HepG2 (cell line): ENCODE data around the gene OR52K1. TPM values are rescaled to one million over a fixed set of nuclear protein-coding genes. Genes with fewer than 3 reads are reported as not detected.

Experiments
- ATAC-seq: fragments of 200-7000 bp; cut with Tn5 transposase; 3 replicates; pipeline ENCODE4 v1.9.1; 2020; ENCODE audit warnings: mild to moderate bottlenecking, moderate library complexity
- BruUV-seq: library from RNA; stranded (reverse); fragments of 400-500 nt; replicated peaks from 2 replicates; lab custom pipeline; 2021; lab: Mats Ljungman, UMichigan
- CTCF ChIA-PET: fragments of 300-600 bp; formaldehyde crosslinking; extraction: SDS; loops from one replicate; lab custom pipeline; 2021; ENCODE audit warnings: low total read pairs, inconsistent platforms, low intra/inter-chr PET ratio; lab: Yijun Ruan, JAX
- POLR2A ChIA-PET: fragments of 350-600 bp; sonication (Branson Sonifier 250); formaldehyde crosslinking; loops from one replicate; lab custom pipeline; 2020; ENCODE audit warnings: antibody characterized with exemption, inconsistent platforms; lab: Yijun Ruan, JAX
- DNase-seq: peaks from one replicate; pipeline ENCODE4 v3.0.0-alpha.2; 2015; ENCODE audit warnings: low spot score
- FAIRE-seq: peaks from 3 replicates; lab custom pipeline; 2011; peaks lifted over from hg19 to GRCh38; lab: Jason Lieb, UNC
- H2AFZ ChIP-seq: one replicate; pipeline ENCODE4 v1.6.1; 2011; ENCODE audit warnings: low read length, inconsistent platforms
- H3K27ac ChIP-seq: fragments of 300-600 bp; 3 replicates; pipeline ENCODE4 v1.8.0; 2011; ENCODE audit warnings: mixed run types, mild to moderate bottlenecking, mixed read lengths, low read length, inconsistent platforms; ENCODE audit not compliant: insufficient read depth; ENCODE audit errors: extremely low read length
- H3K27me3 ChIP-seq, 2 experiments: fragments of 200-600 bp in 1 of 2; 2 replicates in 1 of 2; 3 replicates in 1 of 2; pipeline versions ENCODE4 v1.6.0 to v1.8.0; 2011; ENCODE audit warnings: low read length in 2 of 2, mild to moderate bottlenecking in 2 of 2, moderate library complexity in 2 of 2, inconsistent platforms in 1 of 2; ENCODE audit not compliant: insufficient read depth in 2 of 2, control insufficient read depth in 1 of 2
- H3K36me3 ChIP-seq, 2 experiments: fragments of 200-600 bp in 1 of 2; replicated peaks in 1 of 2; 2 replicates in 1 of 2; 3 replicates in 1 of 2; pipeline versions ENCODE4 v1.5.1 to v1.8.0; 2011; ENCODE audit warnings: low read length in 2 of 2, inconsistent platforms in 1 of 2; ENCODE audit not compliant: insufficient read depth in 2 of 2, control insufficient read depth in 1 of 2
- H3K4me1 ChIP-seq: 2 replicates; pipeline ENCODE4 v1.5.1; 2012; ENCODE audit warnings: low read length, inconsistent platforms; ENCODE audit not compliant: insufficient read depth
- H3K4me2 ChIP-seq: 2 replicates; pipeline ENCODE4 v1.6.0; 2011; ENCODE audit warnings: low read depth, low read length, inconsistent platforms
- H3K4me3 ChIP-seq, 3 experiments: fragments of 200-600 bp in 1 of 3; sonication (generic), shearing (Covaris generic) in 1 of 3; replicated peaks in 1 of 3; 2 replicates each; pipeline ENCODE4 v1.5.1; 2011 to 2016; ENCODE audit warnings: low read length in 3 of 3, inconsistent platforms in 2 of 3, low read depth in 2 of 3, mild to moderate bottlenecking in 2 of 3, control low read depth in 1 of 3, mixed read lengths in 1 of 3; ENCODE audit not compliant: insufficient read depth in 1 of 3
- H3K79me2 ChIP-seq: one replicate; pipeline ENCODE4 v1.6.1; 2011; ENCODE audit warnings: low read length, inconsistent platforms; ENCODE audit not compliant: insufficient read depth
- H3K9ac ChIP-seq: 2 replicates; pipeline ENCODE4 v1.6.0; 2011; ENCODE audit warnings: mild to moderate bottlenecking, low read depth, low read length, inconsistent platforms; ENCODE audit not compliant: insufficient read depth
- H3K9me3 ChIP-seq: 2 replicates; pipeline ENCODE4 v1.5.1; 2012; ENCODE audit warnings: mild to moderate bottlenecking, low read length
- H4K20me1 ChIP-seq: 2 replicates; pipeline ENCODE4 v1.6.0; 2011; ENCODE audit warnings: inconsistent platforms, mild to moderate bottlenecking, low read length, moderate library complexity; ENCODE audit not compliant: insufficient read depth
- FOXC1 ChIP-seq: sonication (generic); formaldehyde crosslinking; IDR thresholded peaks from 2 replicates; pipeline ENCODE4 v1.8.0; 2022; ENCODE audit warnings: mild to moderate bottlenecking, missing genetic modification reagents, borderline replicate concordance
- MAFF ChIP-seq: IDR thresholded peaks from 2 replicates; pipeline ENCODE4 v1.6.1; 2011; ENCODE audit warnings: low read depth, low read length, improper control_type of control experiment
- NFYC ChIP-seq: IDR thresholded peaks from 2 replicates; pipeline ENCODE4 v1.6.1; 2016; ENCODE audit warnings: missing genetic modification reagents, missing compliant biosample characterization
- POLR2AphosphoS2 ChIP-seq: IDR thresholded peaks from 2 replicates; pipeline ENCODE4 v1.6.1; 2011; ENCODE audit warnings: low read depth, low read length, improper control_type of control experiment
- SRY ChIP-seq: sonication (generic); formaldehyde crosslinking; IDR thresholded peaks from 2 replicates; pipeline ENCODE4 v1.8.0; 2022; ENCODE audit warnings: mild to moderate bottlenecking, missing genetic modification reagents
- ZKSCAN5 ChIP-seq: sonication (generic); formaldehyde crosslinking; IDR thresholded peaks from 2 replicates; pipeline ENCODE4 v1.5.1; 2020; ENCODE audit warnings: mild to moderate bottlenecking, missing genetic modification reagents
- ZNF224 ChIP-seq: sonication (generic); formaldehyde crosslinking; IDR thresholded peaks from 2 replicates; pipeline ENCODE4 v1.5.0; 2020; ENCODE audit warnings: mild to moderate bottlenecking, missing genetic modification reagents
- ZNF33A ChIP-seq: sonication (generic); formaldehyde crosslinking; IDR thresholded peaks from 2 replicates; pipeline ENCODE4 v1.5.1; 2020; ENCODE audit warnings: missing genetic modification reagents, mild to moderate bottlenecking, moderate library complexity, borderline replicate concordance
- ZNF530 ChIP-seq: sonication (generic); formaldehyde crosslinking; IDR thresholded peaks from 2 replicates; pipeline ENCODE4 v1.5.0; 2020; ENCODE audit warnings: low read depth, mild to moderate bottlenecking, missing genetic modification reagents
- WGBS: methylation state at CpG from one replicate; pipeline ENCODE4 v1.1.6; 2017; ENCODE audit warnings: low lambda C conversion rate; 5-methylcytosine and 5-hydroxymethylcytosine counted together
- in situ Hi-C: cut with HindIII; loops from 2 replicates; pipeline ENCODE4 v1.10.0; 2017; ENCODE audit warnings: low pct_unique_long_range_greater_than_20kb; ENCODE audit not compliant: extremely low pct_ligation_motif_present
- intact Hi-C: fragments of 100-400 bp; cut with micrococcal nuclease; formaldehyde crosslinking; loops from one replicate; pipeline ENCODE4 v1.10.0; 2022; ENCODE audit not compliant: unreplicated experiment
- polyA plus RNA-seq, 8 experiments: library from polyadenylated mRNA; depleted of rRNA in 3 of 8; stranded (reverse) in 7 of 8; unstranded in 1 of 8; fragments of >200 nt; fragmentation: Illumina TruSeq in 4 of 8; extraction: Trizol in 4 of 8; gene quantifications; 2 replicates each; pipeline versions ENCODE4 v1.2.1 to v1.2.3, GENCODE V29; 2011 to 2016; ENCODE audit warnings: low read depth in 4 of 8, missing spikeins in 1 of 8, mixed read lengths in 1 of 8; ENCODE audit not compliant: insufficient read depth in 1 of 8
- total RNA-seq, 5 experiments: library from RNA; depleted of rRNA; stranded (reverse); fragments of >200 nt; fragmentation: Illumina TruSeq; extraction: Trizol; gene quantifications; 2 replicates each; pipeline ENCODE4 v1.2.3, GENCODE V29; 2016; ENCODE audit warnings: low read depth in 1 of 5
- TF ChIP-seq, protein P1 (sequence below): IDR thresholded peaks from 2 replicates; pipeline ENCODE4 v1.6.1; 2012; ENCODE audit warnings: low read length, improper control_type of control experiment
- TF ChIP-seq, protein P2 (sequence below): IDR thresholded peaks from 2 replicates; pipeline ENCODE4 v1.6.1; 2018; ENCODE audit warnings: missing genetic modification reagents
- TF ChIP-seq, protein P3 (sequence below): sonication (generic); formaldehyde crosslinking; IDR thresholded peaks from 2 replicates; pipeline ENCODE4 v1.5.0; 2020; ENCODE audit warnings: mild to moderate bottlenecking, missing genetic modification reagents

Gene OR52K1
- total and polyA plus RNA-seq, 2 of the 13 experiments (the other 11 are each of a cell fraction or from before 2014, with no cell fraction given): not detected

DNA sequence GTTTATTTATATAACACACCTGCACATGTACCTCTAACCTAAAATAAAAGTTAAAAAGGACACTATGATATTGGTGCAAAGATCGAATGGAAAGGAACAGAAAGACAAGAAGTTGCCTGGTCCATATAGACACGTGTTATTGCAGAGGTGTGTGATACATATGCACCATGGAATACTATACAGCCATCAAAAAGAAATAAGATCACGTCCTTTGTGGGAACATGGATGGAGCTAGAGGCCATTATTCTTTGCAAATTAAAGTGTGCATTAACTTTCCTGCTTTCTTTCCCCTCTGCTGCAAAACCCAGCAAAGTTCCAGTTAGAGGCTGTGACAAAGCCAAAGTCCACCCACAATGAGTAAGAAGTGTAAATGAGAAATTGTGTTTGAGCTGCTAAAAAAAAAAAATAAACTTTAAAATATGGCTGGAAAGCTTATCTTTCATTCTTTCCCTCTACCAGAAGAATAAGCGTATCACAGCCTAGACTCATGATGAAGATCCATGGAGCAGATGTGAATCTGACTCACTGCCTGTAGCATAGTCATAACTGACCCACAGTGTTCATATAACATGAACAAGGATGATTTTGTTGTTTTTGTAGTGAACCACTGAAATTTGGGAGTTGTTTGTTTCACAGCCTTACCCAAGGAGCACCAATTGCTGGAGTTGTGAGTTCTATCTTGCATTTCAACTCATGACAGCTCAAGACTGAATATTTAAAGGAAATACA is 9.6 kb downstream of the OR52K1 start:
- no peak for FAIRE-seq
- Histone ChIP-seq H3K9ac (no peak overlapping the region), H3K27me3 (peaks cover 0 to 34% of the 10 kb centered on the region in 2 experiments; a peak in 2 of 5 replicates), H3K4me3 (no peak overlapping the region), H2AFZ (no peak overlapping the region), H3K9me3 (no peaks in the 10 kb centered on the region), H3K27ac (no peak overlapping the region), H3K79me2 (no peaks in the 10 kb centered on the region), H4K20me1 (no peaks in the 10 kb centered on the region), H3K36me3 (no peaks in the 10 kb centered on the region), H3K4me2 (no peak overlapping the region), H3K4me1 (no peaks in the 10 kb centered on the region)
- ChIA-PET POLR2A (no interaction called here), CTCF (interaction anchor here (2.7 kb wide), 1 partner anchor 305 kb away, joined by 32 read pairs; no protein-coding TSS in a partner anchor)
- ATAC-seq: no peak
- WGBS: 13% methylated on average over 4 of the region's 4 CpGs
- intact Hi-C loops: no loop called here
- in situ Hi-C loops: loop anchor here (5.0 kb wide), 1 partner anchor 300 kb away; no protein-coding TSS in a partner anchor
- no peak for TF ChIP-seq MAFF
- BruUV-seq: no TSS peak
- DNase-seq: no peak

DNA sequence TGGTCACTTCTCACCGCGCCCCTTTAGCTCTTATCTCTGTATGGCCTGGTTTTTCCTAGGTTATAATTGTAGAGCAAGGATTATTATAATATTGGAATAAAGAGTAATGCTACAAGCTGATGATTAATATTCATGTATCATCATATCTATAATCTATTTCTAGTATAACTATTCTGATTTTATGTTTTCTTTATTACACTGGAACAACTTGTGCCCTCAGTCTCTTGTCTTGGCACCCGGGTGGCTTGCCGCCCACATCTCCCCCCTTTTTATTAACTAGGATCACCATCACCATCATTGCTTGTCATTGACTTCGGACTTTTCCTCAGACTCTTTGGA is 11.0 kb downstream of the OR52K1 start:
- Histone ChIP-seq H3K4me2 (no peak overlapping the region), H3K4me1 (no peaks in the 10 kb centered on the region), H3K79me2 (no peaks in the 10 kb centered on the region), H3K36me3 (no peaks in the 10 kb centered on the region), H2AFZ (no peak overlapping the region), H3K9me3 (no peaks in the 10 kb centered on the region), H3K27ac (no peak overlapping the region), H4K20me1 (no peaks in the 10 kb centered on the region), H3K4me3 (no peak overlapping the region), H3K9ac (no peak overlapping the region), H3K27me3 (peaks cover 0 to 44% of the 10 kb centered on the region in 2 experiments; a peak in 4 of 5 replicates)
- in situ Hi-C loops: loop anchor here (5.0 kb wide), 1 partner anchor 301 kb away; no protein-coding TSS in a partner anchor
- POLR2A ChIA-PET: no interaction called here
- DNase-seq (no peak), ATAC-seq (no peak), FAIRE-seq (no peak)
- CTCF ChIA-PET: interaction anchor here (2.7 kb wide), 1 partner anchor 306 kb away, joined by 32 read pairs; no protein-coding TSS in a partner anchor
- intact Hi-C loops: loop anchor here (1.0 kb wide), 1 partner anchor 306 kb away; no protein-coding TSS in a partner anchor
- no TSS peak for BruUV-seq
- WGBS: under 1% methylated on average over 5 of the region's 5 CpGs
- TF ChIP-seq POLR2AphosphoS2 (no peak), NFYC (CRISPR knock-in tag) (no peak), ZNF530 (no peak), ZNF224 (no peak), ZKSCAN5 (no peak), FOXC1 (CRISPR knock-in tag) (no peak), ZNF33A (no peak), SRY (CRISPR knock-in tag) (no peak)
- TF ChIP-seq, protein P1, sequence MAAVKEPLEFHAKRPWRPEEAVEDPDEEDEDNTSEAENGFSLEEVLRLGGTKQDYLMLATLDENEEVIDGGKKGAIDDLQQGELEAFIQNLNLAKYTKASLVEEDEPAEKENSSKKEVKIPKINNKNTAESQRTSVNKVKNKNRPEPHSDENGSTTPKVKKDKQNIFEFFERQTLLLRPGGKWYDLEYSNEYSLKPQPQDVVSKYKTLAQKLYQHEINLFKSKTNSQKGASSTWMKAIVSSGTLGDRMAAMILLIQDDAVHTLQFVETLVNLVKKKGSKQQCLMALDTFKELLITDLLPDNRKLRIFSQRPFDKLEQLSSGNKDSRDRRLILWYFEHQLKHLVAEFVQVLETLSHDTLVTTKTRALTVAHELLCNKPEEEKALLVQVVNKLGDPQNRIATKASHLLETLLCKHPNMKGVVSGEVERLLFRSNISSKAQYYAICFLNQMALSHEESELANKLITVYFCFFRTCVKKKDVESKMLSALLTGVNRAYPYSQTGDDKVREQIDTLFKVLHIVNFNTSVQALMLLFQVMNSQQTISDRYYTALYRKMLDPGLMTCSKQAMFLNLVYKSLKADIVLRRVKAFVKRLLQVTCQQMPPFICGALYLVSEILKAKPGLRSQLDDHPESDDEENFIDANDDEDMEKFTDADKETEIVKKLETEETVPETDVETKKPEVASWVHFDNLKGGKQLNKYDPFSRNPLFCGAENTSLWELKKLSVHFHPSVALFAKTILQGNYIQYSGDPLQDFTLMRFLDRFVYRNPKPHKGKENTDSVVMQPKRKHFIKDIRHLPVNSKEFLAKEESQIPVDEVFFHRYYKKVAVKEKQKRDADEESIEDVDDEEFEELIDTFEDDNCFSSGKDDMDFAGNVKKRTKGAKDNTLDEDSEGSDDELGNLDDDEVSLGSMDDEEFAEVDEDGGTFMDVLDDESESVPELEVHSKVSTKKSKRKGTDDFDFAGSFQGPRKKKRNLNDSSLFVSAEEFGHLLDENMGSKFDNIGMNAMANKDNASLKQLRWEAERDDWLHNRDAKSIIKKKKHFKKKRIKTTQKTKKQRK: no peak
- TF ChIP-seq, protein P2, sequence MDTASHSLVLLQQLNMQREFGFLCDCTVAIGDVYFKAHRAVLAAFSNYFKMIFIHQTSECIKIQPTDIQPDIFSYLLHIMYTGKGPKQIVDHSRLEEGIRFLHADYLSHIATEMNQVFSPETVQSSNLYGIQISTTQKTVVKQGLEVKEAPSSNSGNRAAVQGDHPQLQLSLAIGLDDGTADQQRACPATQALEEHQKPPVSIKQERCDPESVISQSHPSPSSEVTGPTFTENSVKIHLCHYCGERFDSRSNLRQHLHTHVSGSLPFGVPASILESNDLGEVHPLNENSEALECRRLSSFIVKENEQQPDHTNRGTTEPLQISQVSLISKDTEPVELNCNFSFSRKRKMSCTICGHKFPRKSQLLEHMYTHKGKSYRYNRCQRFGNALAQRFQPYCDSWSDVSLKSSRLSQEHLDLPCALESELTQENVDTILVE (CRISPR knock-in tag): no peak
- TF ChIP-seq, protein P3, sequence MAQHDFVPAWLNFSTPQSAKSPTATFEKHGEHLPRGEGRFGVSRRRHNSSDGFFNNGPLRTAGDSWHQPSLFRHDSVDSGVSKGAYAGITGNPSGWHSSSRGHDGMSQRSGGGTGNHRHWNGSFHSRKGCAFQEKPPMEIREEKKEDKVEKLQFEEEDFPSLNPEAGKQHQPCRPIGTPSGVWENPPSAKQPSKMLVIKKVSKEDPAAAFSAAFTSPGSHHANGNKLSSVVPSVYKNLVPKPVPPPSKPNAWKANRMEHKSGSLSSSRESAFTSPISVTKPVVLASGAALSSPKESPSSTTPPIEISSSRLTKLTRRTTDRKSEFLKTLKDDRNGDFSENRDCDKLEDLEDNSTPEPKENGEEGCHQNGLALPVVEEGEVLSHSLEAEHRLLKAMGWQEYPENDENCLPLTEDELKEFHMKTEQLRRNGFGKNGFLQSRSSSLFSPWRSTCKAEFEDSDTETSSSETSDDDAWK (CRISPR knock-in tag): no peak
